Measurements from ENCODE around the gene LNPEP.
A peak's percentile ranks its signal among the peaks of the same experiment; 100 is the strongest.

Gene LNPEP

DNA sequence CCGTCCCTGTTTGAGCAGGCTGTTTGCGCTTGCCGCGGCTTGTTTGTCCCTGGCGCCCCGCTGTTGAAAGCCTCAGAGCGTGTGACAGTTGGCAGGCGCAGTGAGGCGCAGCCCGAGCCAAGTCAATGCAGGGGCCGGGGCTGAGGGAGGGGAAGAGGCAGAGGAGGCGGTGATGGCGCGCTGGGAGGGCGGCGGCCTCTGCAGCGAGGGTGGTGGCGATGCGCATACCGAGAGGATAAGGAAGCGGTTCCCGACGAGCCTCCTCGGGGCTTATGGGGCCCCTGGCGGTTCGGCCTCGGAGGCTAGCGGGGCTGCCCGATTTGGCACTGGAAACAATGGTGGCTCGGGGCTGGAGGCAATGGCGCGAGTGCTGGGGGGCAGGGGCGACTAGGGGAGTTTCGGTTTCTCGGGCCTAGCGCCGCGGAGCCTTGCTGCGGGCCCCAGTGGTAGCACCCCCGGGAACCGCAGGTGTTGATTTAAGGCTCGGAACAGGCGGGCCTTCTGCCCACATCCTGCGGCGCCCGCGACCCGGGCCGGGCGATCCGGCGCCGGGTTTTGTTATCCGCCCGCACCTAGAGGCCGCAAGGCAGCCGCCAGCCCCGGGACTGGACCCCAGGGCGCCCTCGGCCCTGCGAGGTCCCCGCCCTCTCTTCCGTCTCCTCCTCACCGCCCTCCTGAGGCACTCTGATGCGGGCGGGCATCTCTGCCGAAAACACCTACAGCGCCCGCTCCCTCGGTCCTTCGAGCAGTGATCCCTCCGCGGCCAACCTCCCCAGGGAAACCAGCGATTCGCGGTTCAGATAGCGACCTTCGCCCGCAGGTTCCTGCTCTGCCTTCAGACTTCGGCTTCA is 947 bp upstream of the LNPEP start:
- Histone ChIP-seq H3K36me3 (replicated peaks) (no peaks in the 10 kb centered on the region), H3K27me3 (replicated peaks) (no peaks in the 10 kb centered on the region), H3K27ac (peak overlapping the region; percentile 76), H3K4me3 (ENCODE audit: low read depth, low read length) (peak overlapping the region; percentile 75)
- peak; percentile 86 for DNase-seq
- TF ChIP-seq, protein P1, sequence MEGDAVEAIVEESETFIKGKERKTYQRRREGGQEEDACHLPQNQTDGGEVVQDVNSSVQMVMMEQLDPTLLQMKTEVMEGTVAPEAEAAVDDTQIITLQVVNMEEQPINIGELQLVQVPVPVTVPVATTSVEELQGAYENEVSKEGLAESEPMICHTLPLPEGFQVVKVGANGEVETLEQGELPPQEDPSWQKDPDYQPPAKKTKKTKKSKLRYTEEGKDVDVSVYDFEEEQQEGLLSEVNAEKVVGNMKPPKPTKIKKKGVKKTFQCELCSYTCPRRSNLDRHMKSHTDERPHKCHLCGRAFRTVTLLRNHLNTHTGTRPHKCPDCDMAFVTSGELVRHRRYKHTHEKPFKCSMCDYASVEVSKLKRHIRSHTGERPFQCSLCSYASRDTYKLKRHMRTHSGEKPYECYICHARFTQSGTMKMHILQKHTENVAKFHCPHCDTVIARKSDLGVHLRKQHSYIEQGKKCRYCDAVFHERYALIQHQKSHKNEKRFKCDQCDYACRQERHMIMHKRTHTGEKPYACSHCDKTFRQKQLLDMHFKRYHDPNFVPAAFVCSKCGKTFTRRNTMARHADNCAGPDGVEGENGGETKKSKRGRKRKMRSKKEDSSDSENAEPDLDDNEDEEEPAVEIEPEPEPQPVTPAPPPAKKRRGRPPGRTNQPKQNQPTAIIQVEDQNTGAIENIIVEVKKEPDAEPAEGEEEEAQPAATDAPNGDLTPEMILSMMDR (IDR thresholded peaks at IDR 0.05; ENCODE audit: low read depth, low read length, missing control alignments), result peak; percentile 24
- in situ Hi-C loops (cut with HindIII; ENCODE audit: low pct_ligation_motif_present, low sequenced_read_pairs), result no loop called here

DNA sequence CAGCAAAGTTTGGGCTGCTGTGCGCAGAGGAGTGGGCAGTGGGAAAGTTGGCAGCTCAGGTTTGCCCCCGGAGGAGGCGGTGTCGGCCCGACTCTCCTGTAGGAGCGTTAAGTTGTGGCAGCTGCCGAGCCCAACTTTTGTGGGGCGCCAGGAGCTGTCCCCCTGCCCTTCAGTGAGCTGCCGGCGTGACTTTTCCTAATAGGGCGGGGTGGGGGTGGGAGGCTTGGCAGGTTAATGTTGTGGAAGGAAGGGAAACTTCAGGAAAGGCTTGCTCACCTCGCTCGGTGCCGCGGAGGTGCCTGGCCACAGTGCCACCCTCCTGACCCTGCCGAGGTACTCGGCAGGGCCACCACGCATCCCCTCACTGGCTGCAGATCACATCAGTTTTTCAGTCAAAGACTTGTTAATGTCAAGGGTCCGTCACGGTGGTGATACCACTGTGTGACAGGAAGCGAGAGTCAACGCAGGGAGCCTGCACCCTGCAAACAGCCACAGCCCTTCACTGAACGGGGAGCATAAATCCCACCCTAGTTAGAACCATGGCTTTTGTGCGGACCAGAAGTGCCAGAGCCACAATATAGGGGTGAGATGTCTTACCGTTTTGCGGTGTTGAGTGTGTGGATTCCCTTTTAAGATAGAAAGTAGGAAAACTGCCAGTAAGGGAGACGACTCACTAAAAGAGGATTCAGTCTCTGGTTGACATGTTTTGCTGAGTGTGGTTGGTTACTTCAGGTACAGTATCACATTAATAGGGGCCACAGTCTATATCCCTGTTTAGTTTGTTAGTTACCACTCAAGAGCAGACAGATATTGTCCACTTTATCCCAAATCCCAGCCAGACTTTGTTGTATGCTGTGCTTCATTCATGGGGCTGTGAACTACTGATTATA is 796 bp downstream of the LNPEP start:
- DNase-seq, result no peak
- TF ChIP-seq, protein P1 (IDR thresholded peaks at IDR 0.05; ENCODE audit: low read depth, low read length, missing control alignments), result peak; percentile 4
- peak overlapping the region; percentile 75 for H3K4me3 ChIP-seq (ENCODE audit: low read depth, low read length)
- peak overlapping the region; percentile 76 for H3K27ac ChIP-seq
- in situ Hi-C loops (cut with HindIII; ENCODE audit: low pct_ligation_motif_present, low sequenced_read_pairs), result no loop called here
- no peaks in the 10 kb centered on the region for H3K36me3 ChIP-seq (replicated peaks)
- H3K27me3 ChIP-seq (replicated peaks), result no peaks in the 10 kb centered on the region

DNA sequence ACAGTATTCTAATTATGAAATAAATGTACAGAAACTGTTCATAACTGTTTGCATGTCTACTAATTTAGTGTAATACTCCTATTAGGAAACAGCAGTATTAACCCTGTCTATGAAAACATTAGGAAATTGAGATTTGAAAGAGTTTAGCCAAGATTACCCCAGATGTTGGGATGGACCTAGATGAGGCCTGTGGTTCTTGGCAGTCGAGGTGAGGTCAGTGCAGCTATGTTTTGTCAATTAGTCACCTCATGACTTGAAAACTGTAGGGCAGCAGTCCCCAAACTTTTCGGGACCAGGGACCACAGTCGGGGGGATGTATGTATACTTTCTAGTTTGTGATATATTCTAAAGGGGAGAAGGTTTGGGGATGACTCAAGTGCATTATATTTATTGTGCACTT is 4.7 kb downstream of the LNPEP start:
- no peak overlapping the region for H3K4me3 ChIP-seq (ENCODE audit: low read depth, low read length)
- H3K36me3 ChIP-seq (replicated peaks), result no peaks in the 10 kb centered on the region
- in situ Hi-C loops (cut with HindIII; ENCODE audit: low pct_ligation_motif_present, low sequenced_read_pairs), result no loop called here
- H3K27me3 ChIP-seq (replicated peaks), result no peaks in the 10 kb centered on the region
- no peak for DNase-seq
- H3K27ac ChIP-seq, result no peak overlapping the region
- TF ChIP-seq, protein P1 (IDR thresholded peaks at IDR 0.05; ENCODE audit: low read depth, low read length, missing control alignments), result no peak

DNA sequence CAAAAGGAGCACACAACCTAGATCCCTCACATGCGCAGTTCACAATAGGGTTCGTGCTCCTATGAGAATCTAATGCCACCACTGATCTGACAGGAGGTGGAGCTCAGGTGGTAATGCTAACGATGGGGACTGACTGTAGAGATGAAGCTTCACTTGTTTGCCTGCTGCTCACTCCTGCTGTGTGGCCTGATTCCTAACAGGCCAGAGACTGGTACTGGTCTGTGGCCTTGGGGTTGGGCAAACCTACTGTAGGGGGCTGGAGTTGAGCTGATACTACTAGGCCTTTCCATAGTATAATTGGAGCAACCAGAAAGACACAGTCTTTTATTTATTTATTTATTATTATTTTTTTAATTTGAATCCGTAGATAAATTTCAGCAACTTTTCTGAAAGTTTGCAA is 5.3 kb downstream of the LNPEP start:
- Histone ChIP-seq H3K27me3 (replicated peaks) (no peaks in the 10 kb centered on the region), H3K4me3 (ENCODE audit: low read depth, low read length) (no peak overlapping the region), H3K36me3 (replicated peaks) (no peaks in the 10 kb centered on the region), H3K27ac (no peak overlapping the region)
- in situ Hi-C loops (cut with HindIII; ENCODE audit: low pct_ligation_motif_present, low sequenced_read_pairs), result no loop called here
- TF ChIP-seq, protein P1 (IDR thresholded peaks at IDR 0.05; ENCODE audit: low read depth, low read length, missing control alignments), result no peak
- no peak for DNase-seq

DNA sequence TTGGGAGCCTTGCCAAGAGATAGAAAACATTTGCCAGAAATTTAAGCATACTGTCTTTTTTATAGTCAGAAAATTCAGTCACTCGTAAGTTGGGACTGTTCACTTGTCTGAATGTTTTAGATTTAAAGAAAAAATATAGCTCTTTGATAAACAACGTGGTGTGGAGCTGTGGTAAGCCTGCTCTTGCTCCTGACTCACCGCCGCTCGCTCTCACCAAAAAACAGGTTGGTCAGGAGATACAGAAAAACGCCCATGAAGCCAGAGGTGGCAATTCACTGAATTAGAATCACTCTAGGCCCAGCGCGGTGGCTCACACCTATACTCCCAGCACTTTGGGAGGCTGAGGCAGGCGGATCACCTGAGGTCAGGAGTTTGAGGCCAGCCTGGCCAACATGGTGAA is 6.2 kb downstream of the LNPEP start:
- no peak for DNase-seq
- Histone ChIP-seq H3K36me3 (replicated peaks) (no peaks in the 10 kb centered on the region), H3K27me3 (replicated peaks) (no peaks in the 10 kb centered on the region), H3K4me3 (ENCODE audit: low read depth, low read length) (no peak overlapping the region), H3K27ac (no peak overlapping the region)
- TF ChIP-seq, protein P1 (IDR thresholded peaks at IDR 0.05; ENCODE audit: low read depth, low read length, missing control alignments), result no peak
- in situ Hi-C loops (cut with HindIII; ENCODE audit: low pct_ligation_motif_present, low sequenced_read_pairs), result no loop called here
